Mucosa of rectum (tissue), 2 donors: Measurements from ENCODE around the gene SAYSD1.
A peak's percentile ranks its signal among the peaks of the same experiment; 100 is the strongest.

Experiments used
- H3K27ac ChIP-seq, 2 donors: one replicate each; pipeline ENCODE4 v1.7.0; 2013; ENCODE audit warnings: inconsistent platforms in 2 of 2, low read depth in 2 of 2, low read length in 2 of 2
- H3K27me3 ChIP-seq, 2 donors: one replicate each; pipeline ENCODE4 v1.7.0; 2013; ENCODE audit warnings: low read length in 2 of 2; ENCODE audit not compliant: control insufficient read depth in 2 of 2, insufficient read depth in 2 of 2
- H3K36me3 ChIP-seq, 2 donors: one replicate each; pipeline ENCODE4 v1.7.0; 2013; ENCODE audit warnings: low read length in 2 of 2; ENCODE audit not compliant: control insufficient read depth in 2 of 2, insufficient read depth in 2 of 2
- H3K4me1 ChIP-seq, 2 donors: one replicate each; pipeline ENCODE4 v1.7.0; 2013; ENCODE audit warnings: low read length in 2 of 2, mild to moderate bottlenecking in 1 of 2; ENCODE audit not compliant: control insufficient read depth in 2 of 2, insufficient read depth in 2 of 2
- H3K4me3 ChIP-seq, 2 donors: one replicate each; pipeline ENCODE4 v1.7.0; 2013; ENCODE audit warnings: low read length in 2 of 2
- H3K9ac ChIP-seq, 2 donors: one replicate each; pipeline ENCODE4 v1.7.0; 2013; ENCODE audit warnings: low read length in 2 of 2, low read depth in 1 of 2, mild to moderate bottlenecking in 1 of 2
- H3K9me3 ChIP-seq, 2 donors: one replicate each; pipeline ENCODE4 v1.7.0; 2013; ENCODE audit warnings: low read length in 2 of 2; ENCODE audit not compliant: control insufficient read depth in 2 of 2
- donor health status: healthy.
- donor health status: Normal muscosa, but diverticular disease.

Gene SAYSD1

DNA sequence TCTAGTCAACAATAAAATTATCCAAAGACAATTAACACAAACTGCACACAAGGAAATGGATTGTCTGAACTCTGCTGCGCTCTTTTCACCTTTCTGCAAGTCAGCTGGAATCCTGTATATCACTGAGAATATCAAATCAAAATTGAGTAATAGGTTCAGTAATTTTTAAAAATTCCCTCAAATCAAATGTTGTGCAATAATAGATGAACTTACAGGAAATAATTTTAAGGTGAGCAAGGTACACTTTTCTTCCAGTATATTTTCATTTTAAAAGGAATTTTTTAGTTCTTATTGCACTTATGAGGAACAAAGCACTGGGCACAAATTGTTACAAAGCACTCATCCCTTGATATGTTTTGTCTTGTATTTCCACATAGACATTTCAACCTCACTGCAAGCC, 1.2 kb downstream of the SAYSD1 start:
- Histone ChIP-seq H3K4me3 (peak overlapping the region in 1 of 2 donors; percentile 87), H3K4me1 (peaks cover 0 to 7% of the 10 kb centered on the region in 2 donors), H3K36me3 (peaks cover 4 to 6% of the 10 kb centered on the region in 2 donors), H3K9ac (no peak overlapping the region), H3K27me3 (no peaks in the 10 kb centered on the region), H3K27ac (no peak overlapping the region), H3K9me3 (no peaks in the 10 kb centered on the region)

- no peak overlapping the region for H3K4me3 ChIP-seq
- H3K4me1 ChIP-seq = peaks cover 0 to 7% of the 10 kb centered on the region in 2 donors
- peaks cover 4 to 6% of the 10 kb centered on the region in 2 donors for H3K36me3 ChIP-seq
- no peak overlapping the region for H3K9ac ChIP-seq
- H3K27ac ChIP-seq = no peak overlapping the region
- H3K9me3 ChIP-seq = no peaks in the 10 kb centered on the region
- H3K27me3 ChIP-seq = no peaks in the 10 kb centered on the region
These were observed 3.7 kb downstream of the SAYSD1 start for GRCh38 chr6:39111280-39111679.

DNA sequence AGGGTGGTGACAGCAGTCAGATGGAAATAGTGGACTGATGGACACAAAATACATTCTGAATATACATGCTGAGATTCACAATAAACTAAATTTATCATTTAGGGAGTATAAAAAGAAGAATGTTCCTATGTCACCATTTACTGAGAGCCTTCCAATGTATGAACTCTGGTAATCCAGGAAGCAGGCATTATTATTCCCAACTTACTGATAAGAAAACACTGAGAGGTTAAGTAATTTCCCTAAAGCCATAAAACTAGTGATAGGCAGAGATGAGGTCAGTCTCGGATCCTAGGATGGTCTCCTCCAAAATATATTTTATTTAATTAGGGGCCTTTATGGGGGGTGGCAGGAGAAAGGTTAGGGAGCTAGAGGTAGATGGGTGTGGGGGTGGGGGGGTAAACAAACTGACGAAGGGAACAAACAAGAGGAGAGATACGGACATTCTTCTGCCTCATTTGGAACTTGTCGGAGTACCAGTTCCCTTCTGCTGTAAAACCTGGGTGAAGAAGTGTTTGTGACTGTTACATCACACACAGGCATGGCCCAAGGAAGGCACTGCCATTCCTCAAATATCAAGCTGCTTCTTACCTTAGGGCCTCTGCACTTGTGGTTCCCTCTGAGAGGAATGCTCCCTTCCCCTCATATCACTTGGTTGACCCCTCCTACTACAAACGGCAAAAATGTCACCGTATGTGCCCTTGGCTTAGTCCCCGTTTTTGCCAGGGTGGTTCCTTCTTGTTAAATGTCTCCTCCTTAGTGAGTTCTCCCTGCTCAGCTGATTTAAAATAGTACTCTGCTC, 6.7 kb downstream of the SAYSD1 start:
- H3K27ac ChIP-seq = no peak overlapping the region
- H3K9ac ChIP-seq = no peak overlapping the region
- H3K4me1 ChIP-seq = no peaks in the 10 kb centered on the region
- H3K27me3 ChIP-seq = no peaks in the 10 kb centered on the region
- H3K4me3 ChIP-seq = no peak overlapping the region
- no peaks in the 10 kb centered on the region for H3K9me3 ChIP-seq
- H3K36me3 ChIP-seq = peaks cover 9 to 16% of the 10 kb centered on the region in 2 donors

GRCh38 chr6:39107641-39108040, 7.3 kb downstream of the SAYSD1 start:
- Histone ChIP-seq H3K9me3 (no peaks in the 10 kb centered on the region), H3K27ac (no peak overlapping the region), H3K9ac (no peak overlapping the region), H3K27me3 (no peaks in the 10 kb centered on the region), H3K4me3 (no peak overlapping the region), H3K4me1 (no peaks in the 10 kb centered on the region), H3K36me3 (peaks cover 9 to 16% of the 10 kb centered on the region in 2 donors)

DNA sequence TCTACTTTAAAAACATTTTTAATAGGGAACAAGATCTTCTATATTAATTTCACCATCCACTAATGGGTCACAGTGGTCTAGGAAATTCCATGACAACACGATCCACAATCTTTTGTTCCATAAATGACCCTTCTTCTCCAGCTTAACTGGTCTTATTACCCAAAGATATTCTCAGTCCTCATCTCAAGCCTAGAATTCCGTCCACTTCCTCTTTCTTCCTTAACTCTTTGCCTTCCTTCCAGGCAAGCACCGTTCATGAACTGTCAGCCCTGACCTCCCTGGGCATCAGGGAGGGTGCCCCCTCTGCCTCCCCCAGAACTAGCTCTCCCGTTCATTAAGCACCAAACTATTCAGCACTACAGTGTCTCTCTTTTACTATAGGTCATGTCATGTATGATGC, 8.0 kb downstream of the SAYSD1 start:
- Histone ChIP-seq H3K9me3 (no peaks in the 10 kb centered on the region), H3K27ac (no peak overlapping the region), H3K4me1 (no peaks in the 10 kb centered on the region), H3K4me3 (no peak overlapping the region), H3K36me3 (peaks cover 9 to 16% of the 10 kb centered on the region in 2 donors), H3K9ac (no peak overlapping the region), H3K27me3 (no peaks in the 10 kb centered on the region)

DNA sequence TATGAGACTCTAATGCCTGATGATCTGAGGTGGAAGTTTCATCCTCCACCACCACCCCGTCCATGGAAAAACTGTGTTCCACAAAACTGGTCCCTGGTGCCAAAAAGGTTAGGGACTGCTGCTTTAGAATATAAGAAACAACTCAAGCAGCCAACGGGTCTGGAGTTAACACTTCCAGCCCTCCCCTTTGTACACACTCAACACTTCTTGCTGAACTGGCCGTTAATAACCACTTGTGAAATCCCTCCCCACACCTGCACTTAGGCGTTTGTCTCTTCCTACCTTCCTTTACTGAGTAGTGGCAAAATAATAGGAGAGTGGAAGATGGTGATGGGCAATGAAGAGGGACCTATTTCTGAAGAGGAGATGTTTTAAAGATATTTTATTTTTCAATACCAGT, 10.5 kb downstream of the SAYSD1 start:
- Histone ChIP-seq H3K36me3 (peaks cover 3 to 12% of the 10 kb centered on the region in 2 donors), H3K4me1 (no peaks in the 10 kb centered on the region), H3K9me3 (no peaks in the 10 kb centered on the region), H3K27ac (no peak overlapping the region), H3K9ac (no peak overlapping the region), H3K27me3 (no peaks in the 10 kb centered on the region), H3K4me3 (no peak overlapping the region)

GRCh38 chr6:39102821-39103136, 12.2 kb downstream of the SAYSD1 start:
- no peaks in the 10 kb centered on the region for H3K9me3 ChIP-seq
- H3K36me3 ChIP-seq = peaks cover 3 to 12% of the 10 kb centered on the region in 2 donors
- H3K27me3 ChIP-seq = no peaks in the 10 kb centered on the region
- H3K27ac ChIP-seq = no peak overlapping the region
- no peaks in the 10 kb centered on the region for H3K4me1 ChIP-seq
- no peak overlapping the region for H3K9ac ChIP-seq
- no peak overlapping the region for H3K4me3 ChIP-seq

DNA sequence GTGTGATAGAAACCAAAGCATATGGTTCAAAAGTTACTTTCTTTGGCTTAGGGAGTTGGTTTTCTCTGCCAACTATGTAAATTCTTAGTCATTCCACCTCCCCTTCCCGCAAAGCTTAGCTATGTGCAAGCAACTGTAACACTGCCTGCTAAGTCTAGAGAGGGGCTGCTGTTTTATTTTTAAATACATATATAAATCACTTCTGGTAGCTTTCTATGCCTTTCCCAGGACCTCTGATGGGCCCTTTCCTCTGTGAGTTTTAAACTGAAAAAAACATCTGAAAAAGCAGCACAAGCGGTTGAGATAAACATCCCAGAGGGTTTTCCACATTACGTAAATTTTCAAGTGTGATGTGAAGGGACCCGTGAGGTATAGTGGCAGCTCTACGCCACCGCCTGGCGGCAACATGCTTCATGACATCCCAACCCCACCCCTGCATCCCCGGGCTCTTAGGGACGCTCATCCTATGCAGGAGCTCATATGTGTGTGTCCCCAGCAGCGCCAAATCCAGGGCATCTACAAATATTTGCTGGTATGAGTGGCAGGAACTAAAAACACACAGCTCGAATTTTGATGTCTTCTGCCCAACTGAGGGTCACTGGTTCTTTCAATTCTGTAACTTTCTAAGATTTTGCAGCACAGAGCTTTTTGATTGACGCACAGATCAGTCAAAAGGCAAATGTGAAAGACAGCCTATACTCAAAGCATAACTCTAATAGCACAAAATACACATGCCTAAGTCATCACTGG, 12.7 kb downstream of the SAYSD1 start:
- H3K27ac ChIP-seq = no peak overlapping the region
- H3K4me3 ChIP-seq = no peak overlapping the region
- no peaks in the 10 kb centered on the region for H3K9me3 ChIP-seq
- peaks cover 3 to 12% of the 10 kb centered on the region in 2 donors for H3K36me3 ChIP-seq
- H3K4me1 ChIP-seq = no peaks in the 10 kb centered on the region
- no peak overlapping the region for H3K9ac ChIP-seq
- H3K27me3 ChIP-seq = no peaks in the 10 kb centered on the region

- Histone ChIP-seq H3K9me3 (no peaks in the 10 kb centered on the region), H3K27me3 (no peaks in the 10 kb centered on the region)
These were observed 14.6 kb downstream of the SAYSD1 start for GRCh38 chr6:39100358-39100757.

GRCh38 chr6:39095578-39095977, 19.4 kb downstream of the SAYSD1 start:
- Histone ChIP-seq H3K27ac (no peak overlapping the region), H3K27me3 (peaks cover 0 to 2% of the 10 kb centered on the region in 2 donors), H3K9me3 (no peaks in the 10 kb centered on the region), H3K9ac (no peak overlapping the region), H3K36me3 (no peaks in the 10 kb centered on the region), H3K4me3 (no peak overlapping the region), H3K4me1 (no peaks in the 10 kb centered on the region)

More at GRCh38 chr6:39100358-39100757, 14.6 kb downstream of the SAYSD1 start:
- peaks cover 3 to 9% of the 10 kb centered on the region in 2 donors for H3K36me3 ChIP-seq
- no peak overlapping the region for H3K27ac ChIP-seq
- no peaks in the 10 kb centered on the region for H3K4me1 ChIP-seq
- no peak overlapping the region for H3K9ac ChIP-seq
- no peak overlapping the region for H3K4me3 ChIP-seq
